SW480 (cell line): Measurements from ENCODE around the gene DCTPP1.
A peak's percentile ranks its signal among the peaks of the same experiment; 100 is the strongest.

ENCODE experiments used
- DNase-seq: peaks from one replicate; pipeline ENCODE4 v3.0.0-alpha.2; 2016; ENCODE audit warnings: low spot score

The DCTPP1 gene

DNA sequence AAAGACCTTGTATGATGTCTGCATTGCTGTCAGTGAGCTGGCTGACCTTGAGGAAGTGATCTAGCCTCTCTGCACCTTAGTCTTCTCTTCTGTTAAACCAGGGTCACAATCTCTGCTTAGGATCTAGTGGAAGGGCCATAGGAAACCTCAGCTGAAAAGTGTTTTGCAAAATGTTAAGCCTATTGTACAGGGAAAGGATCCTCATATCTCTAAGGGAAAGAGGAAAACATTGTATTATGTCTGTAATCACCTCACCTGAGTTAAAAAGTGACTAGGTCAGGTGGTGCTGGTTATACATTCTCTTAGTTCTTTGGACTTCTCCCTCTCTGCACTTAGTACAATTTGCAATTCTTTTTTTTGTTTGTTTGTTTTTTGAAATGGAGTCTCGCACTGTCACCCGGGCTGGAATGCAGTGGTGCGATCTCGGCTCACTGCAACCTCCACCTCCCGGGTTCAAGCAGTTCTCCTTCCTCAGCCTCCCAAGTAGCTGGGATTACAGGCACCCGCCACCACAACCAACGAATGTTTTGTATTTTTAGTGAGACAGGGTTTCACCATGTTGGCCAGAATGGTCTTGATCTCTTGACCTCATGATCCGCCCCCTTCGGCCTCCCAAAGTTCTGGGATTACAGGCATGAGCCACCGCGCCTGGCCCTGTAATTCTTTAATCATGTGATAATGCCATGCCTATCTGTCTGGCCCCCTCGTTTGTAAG is 17.8 kb upstream of the DCTPP1 start:
- no peak for DNase-seq

- DNase-seq, result no peak
These were observed 16.4 kb upstream of the DCTPP1 start for GRCh38 chr16:30446203-30446595.

GRCh38 chr16:30445408-30446202 is 15.8 kb upstream of the DCTPP1 start, which contains the start of gene SEPHS2:
Gene SEPHS2 (minus strand): TSS chr16:30445874. CDS start chr16:30445727, 147 bp downstream.
- DNase-seq, result peak; percentile 94

DNA sequence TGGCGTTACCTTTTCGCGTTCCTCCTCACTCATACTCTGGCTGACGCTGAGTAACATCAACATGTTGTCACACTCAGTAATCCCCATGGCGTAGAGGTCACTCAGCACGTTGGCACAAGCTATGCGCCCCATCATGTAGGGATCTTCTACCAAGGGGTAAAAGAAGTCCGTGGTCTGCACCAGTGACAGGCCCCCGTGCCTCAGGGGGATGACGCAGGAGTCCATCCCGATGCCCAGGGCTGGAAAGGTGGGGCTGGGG is 15.2 kb upstream of the DCTPP1 start:
- no peak for DNase-seq

DNA sequence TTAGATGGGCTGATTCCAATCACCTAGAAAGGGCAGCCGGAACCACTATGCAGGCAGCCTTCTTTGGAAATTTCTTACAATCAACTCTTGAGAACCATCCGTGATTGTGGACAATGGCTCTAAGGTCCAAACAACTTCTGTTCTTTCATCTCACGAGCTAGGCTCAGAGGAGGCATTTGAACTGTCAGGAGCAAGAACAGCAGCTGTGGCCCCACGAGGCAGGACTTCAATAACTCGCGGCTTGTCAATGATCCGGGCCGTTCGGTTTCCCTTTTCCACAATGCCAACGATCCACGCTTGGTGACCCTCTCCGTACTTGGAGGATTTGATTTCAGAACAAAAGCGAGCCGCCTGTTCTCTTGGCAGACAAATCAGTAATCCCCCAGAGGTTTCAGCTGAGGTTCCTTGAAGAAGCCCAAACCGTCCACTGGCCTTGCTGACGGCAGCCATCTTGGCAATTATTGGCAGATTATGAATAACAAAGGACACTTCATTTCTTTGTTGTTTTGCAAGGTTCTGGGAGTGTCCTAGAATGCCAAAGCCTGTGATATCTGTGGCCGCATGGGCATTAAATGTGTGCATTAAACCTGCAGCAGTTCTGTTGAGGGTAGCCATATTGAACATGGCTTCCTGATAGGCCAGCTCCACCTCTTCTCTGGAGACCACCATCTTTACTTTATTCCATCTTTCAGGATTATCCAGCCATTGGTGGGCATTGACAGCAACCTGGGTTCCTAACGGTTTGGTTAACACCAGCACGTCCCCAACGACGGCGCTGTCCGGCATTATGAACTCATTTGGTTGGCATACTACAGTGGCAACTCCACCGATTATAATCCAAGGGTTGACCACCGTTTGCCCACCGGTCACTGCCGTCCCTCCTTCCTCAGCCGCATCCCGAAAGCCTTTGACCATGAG is 14.7 kb upstream of the DCTPP1 start:
- no peak for DNase-seq

DNA sequence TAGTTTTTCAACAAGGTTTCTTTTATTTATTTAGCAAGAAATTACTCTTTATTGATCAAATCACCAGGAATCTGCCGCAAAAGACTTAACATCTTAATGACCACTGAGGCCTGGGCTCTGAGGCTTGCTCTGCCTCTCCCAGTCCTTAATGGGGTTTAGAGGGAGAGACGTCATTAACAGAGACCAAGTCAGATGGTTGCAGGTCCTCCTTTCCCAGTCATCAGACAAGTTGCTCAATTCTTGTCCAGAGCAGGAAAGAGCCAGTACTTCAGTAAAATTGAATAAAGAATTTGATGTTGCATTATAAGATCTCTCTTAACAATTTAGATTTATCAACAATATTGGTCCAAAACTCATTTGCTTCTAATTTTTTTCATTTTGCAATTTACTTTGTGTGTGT is 13.8 kb upstream of the DCTPP1 start:
- no peak for DNase-seq

DNA sequence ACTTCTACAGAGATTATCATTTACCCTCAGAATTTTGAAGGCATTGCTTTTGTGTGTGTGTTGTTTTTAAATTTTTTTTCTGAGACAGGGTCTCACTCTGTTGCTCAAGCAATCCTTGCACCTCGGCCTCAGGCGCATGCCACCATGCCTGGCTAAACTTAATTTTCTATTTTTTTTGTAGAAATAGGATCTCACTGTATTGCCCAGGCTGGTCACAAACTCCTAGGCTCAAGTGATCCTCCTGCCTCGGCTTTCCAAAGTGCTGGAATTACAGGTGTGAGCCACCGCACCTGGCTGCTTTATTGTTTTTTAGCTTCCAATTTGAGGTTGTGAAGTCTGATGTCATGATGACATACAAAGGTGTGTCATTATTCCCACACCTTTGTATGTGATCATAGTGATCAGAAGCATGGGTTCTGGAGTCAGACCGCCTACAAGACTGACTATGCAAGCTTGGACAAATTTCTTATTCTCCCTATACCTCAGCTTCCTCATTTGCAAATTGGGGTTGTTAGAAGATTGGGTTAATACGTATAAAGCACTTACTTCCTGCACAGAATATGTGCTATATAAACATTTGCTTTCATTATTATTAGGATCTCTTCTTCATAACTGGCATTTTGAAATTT is 10.0 kb upstream of the DCTPP1 start:
- DNase-seq, result no peak

DNA sequence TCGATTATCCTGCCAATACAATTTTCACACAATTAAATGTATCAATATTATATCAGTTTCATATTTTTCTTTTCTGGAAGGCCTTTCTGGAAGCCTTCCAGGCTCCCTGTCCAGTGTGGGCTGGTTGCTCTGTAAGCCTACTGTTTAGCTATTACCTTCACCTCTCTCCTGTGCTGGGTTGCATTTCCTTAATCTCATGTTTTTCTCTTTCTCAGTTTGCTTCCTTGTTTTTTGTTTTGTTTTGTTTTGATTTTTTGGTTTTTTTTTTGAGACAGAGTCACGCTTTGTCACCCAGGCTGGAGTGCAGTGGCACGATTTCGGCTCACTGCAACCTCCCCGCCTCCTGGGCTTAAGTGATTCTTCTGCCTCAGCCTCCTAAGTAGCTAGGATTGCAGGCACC is 9.0 kb upstream of the DCTPP1 start:
- DNase-seq, result no peak

- DNase-seq, result no peak
These were observed 7.7 kb upstream of the DCTPP1 start for GRCh38 chr16:30437511-30438046.

DNA sequence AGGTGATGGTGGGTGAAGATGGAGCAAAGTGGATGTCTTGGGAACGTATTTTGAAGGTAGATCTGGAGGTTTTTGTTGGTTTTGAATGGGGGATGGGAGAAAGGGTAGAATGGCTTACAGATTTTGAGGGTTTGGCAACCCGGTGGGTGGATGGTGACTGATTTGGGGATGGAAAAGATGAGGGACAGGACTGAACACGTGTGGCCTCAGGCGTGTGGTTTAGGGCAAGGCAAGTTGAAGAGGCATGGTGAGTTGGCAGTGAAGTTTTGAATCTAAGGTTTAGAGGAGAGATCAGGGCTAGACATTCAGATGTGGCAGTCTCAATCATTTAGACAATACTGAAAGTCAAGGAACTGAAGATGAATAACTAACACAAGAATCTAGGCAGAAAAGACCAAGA is 5.0 kb upstream of the DCTPP1 start:
- no peak for DNase-seq

DNA sequence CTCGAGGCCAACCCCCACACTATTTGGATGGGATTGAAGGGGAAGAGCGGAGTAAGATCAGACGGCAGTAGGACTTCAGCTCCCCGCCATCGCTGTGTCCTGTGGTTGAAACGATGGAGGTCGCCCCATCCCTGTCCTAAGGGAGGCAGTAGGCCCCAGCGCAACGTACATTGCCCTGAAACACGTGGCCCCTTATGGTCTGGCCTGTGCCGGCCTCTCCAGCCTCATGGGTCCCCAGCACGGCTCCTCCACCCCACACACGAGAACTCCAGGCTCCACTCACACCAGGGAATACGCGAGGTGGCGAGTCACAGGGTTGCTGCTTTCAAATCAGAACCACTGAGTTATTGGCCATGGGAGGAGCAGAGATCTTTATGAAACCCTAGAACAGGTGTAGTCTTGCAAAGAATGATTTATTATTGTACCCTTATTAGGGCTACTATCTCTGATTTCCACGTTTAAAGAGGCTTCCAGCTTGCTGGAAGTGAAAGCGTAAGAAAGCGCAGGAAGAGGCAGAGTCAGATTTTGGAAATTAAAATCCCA is 669 bp upstream of the DCTPP1 start:
- DNase-seq, result no peak

GRCh38 chr16:30429418-30429677 is 482 bp downstream of the DCTPP1 start:
- DNase-seq, result no peak

GRCh38 chr16:30428055-30428454 is 1.8 kb downstream of the DCTPP1 start:
- DNase-seq, result no peak

DNA sequence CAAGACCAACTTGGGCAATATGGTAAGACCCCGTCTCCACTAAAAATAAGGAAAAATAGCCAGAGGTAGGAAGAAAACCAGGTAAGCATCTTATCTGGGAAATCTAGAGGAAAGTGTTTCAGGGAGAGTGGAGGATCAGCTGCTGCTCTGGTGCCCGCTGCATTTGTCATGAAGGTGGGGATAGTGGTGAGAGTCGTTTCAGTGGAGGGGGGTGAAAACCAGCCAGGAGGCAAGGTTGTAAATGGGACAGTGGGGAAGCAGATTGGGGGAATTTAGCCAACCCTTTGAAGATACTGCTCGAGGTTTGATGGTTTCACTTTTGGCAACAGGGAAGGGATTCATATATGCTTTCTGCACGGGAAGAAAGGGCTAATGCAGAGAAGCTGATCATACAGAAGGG is 8.8 kb downstream of the DCTPP1 start:
- DNase-seq, result no peak

DNA sequence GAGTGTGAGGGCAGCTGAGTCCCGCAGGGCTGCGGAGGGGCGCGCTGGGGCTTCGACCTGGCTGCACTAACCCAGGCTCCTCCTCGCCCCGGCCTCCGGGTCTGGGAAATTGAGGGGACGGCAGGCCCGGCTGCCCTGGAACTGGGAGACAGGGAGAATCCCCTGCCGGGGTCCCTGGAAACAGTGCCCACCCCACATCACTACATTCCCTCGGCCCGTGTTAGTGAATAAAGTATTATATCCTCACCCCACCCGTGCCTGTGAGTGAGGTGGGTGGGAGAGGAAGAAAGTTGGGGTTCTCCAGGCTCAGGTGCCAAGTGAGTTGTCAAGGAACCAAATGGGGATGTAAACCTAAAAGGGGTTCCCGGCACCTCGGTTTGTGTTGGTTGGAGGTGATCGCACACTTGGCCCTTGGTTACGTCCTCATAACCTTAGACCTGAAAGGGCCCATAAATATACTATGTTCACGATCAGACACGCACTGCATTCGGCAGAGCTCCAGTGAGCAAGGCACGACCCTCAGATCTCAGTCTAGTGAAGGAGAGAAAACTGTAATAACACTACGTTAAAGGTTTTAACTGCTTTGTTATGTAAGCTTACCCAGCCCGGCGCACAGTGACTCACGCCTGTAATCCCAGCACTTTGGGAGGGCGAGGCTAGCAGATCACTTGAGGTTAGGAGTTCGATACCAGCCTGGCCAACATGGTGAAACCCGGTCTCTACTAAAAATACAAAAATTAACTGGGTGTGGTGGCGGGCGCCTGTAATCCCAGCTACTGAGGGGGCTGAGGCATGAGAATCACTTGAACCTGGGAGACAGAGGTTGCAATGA is 11.3 kb downstream of the DCTPP1 start:
- no peak for DNase-seq

DNA sequence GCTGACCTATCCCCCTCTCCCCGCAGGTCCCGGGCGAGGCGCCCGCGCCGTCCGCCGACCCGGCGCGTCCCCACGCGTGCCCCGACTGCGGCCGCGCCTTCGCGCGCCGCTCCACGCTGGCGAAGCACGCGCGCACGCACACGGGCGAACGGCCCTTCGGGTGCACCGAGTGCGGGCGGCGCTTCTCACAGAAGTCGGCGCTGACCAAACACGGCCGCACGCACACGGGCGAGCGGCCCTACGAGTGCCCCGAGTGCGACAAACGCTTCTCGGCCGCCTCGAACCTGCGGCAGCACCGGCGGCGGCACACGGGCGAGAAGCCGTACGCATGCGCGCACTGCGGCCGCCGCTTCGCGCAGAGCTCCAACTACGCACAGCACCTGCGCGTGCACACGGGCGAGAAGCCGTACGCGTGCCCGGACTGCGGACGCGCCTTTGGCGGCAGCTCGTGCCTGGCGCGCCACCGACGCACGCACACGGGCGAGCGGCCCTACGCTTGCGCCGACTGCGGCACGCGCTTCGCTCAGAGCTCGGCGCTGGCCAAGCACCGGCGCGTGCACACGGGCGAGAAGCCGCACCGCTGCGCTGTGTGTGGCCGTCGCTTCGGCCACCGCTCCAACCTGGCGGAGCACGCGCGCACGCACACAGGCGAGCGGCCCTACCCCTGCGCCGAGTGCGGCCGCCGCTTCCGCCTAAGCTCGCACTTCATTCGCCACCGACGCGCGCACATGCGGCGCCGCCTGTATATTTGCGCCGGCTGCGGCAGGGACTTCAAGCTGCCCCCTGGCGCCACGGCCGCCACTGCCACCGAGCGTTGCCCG is 12.1 kb downstream of the DCTPP1 start:
- DNase-seq, result peak; percentile 92

GRCh38 chr16:30416624-30417528 is 13.0 kb downstream of the DCTPP1 start:
- no peak for DNase-seq

DNA sequence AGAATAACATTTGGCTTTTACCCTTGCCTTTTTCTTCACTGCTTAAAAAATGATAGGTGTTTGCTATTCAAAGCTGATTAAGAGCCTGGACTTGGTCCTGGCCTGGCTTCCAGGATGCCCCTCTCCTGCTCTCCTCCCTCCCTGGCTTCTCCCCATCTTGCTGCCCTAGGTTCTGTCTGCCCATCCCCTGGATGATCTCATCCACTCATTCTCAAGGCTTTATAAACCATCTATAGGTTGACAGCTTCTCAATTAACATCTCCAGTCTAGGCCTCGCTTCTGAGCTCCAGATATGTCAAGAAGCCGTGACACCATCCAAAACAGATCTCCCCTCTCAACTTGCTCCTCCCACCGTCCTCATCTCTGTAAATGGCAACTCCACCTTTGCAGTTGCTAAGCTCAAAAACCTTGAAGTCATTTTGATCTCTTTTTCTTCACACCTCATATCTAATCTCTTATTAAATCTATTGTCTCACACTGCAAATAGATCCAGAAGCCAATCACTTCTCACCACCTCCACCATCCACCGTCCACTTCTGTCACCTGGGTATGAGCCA is 13.7 kb downstream of the DCTPP1 start:
- no peak for DNase-seq

GRCh38 chr16:30414159-30414558 is 15.7 kb downstream of the DCTPP1 start:
- no peak for DNase-seq
